ENCODE results near the gene WRAP73. TPM values are rescaled to one million over a fixed set of nuclear protein-coding genes. Genes with fewer than 3 reads are reported as not detected.
"Not testable (repeated sequence)": the region's sequence is repeated elsewhere in the genome, so short reads cannot be mapped to it uniquely, and the experiment has no call there.

Gene WRAP73
- total RNA-seq, 1 donor from 2014 or later = 23.3 TPM

DNA sequence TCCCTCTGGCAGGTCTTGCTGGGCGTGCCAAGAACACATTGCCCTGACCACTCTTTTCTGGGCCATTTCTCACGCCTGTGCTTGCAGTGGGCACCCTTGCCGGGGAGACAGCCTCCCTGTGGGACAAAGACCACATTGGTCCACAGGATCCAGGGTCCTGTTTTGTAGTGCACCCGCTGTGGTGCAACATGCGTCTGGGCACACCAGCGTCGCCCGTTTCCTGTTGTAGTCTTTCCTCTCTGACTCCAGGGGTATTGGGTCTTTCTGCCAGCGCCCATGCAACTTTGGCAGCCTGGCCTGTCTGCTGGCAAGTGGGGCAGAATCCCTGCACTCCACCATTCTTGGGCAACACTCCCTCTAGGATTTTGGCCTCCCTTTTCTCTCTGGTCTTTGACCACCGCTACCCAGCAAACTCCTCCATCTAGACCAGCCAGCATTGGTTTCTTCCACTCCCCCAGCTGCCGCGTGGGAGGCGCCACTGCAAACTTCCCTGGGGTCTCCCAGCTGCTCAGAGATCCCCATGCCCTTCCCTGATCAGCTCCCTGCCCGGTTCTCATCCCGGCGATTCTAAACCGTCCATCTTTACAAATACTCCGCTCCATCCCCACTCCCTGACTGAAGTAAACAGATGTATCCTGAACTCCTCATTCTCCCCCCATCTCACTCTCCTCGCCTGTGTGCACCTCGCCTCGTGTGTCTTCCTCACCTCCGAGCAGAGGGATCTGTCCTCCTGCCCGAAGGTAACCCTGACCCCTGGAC is 26.3 kb downstream of the WRAP73 start:
- TF ChIP-seq POLR2A (IDR thresholded peaks at IDR 0.05) (no peak), POLR2AphosphoS5 (IDR thresholded peaks at IDR 0.05; ENCODE audit: insufficient read depth in 1 of 2, low read depth in 1 of 2) (no peak)
- TF ChIP-seq, protein P1, sequence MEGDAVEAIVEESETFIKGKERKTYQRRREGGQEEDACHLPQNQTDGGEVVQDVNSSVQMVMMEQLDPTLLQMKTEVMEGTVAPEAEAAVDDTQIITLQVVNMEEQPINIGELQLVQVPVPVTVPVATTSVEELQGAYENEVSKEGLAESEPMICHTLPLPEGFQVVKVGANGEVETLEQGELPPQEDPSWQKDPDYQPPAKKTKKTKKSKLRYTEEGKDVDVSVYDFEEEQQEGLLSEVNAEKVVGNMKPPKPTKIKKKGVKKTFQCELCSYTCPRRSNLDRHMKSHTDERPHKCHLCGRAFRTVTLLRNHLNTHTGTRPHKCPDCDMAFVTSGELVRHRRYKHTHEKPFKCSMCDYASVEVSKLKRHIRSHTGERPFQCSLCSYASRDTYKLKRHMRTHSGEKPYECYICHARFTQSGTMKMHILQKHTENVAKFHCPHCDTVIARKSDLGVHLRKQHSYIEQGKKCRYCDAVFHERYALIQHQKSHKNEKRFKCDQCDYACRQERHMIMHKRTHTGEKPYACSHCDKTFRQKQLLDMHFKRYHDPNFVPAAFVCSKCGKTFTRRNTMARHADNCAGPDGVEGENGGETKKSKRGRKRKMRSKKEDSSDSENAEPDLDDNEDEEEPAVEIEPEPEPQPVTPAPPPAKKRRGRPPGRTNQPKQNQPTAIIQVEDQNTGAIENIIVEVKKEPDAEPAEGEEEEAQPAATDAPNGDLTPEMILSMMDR (IDR thresholded peaks at IDR 0.05) = no peak
- peak overlapping the region; percentile 83 for H3K27ac ChIP-seq
- intact Hi-C loops (cut with DNase I) = no loop called here

GRCh38 chr1:3622102-3622501 is 27.8 kb downstream of the WRAP73 start:
- DNase-seq (ENCODE audit: extremely low spot score in 2 of 2); H3K27ac ChIP-seq; H3K36me3 ChIP-seq; H3K9me3 ChIP-seq; H3K27me3 ChIP-seq; intact Hi-C loops (cut with DNase I); H3K4me3 ChIP-seq: not testable (repeated sequence)
- peaks cover 45% of the 10 kb centered on the region for H3K4me1 ChIP-seq

More for the DNA sequence above, 26.3 kb downstream of the WRAP73 start:
- peaks cover 0 to 15% of the 10 kb centered on the region in 2 donors for H3K36me3 ChIP-seq
- peak overlapping the region; percentile 94 to 99 for H3K4me3 ChIP-seq
- H3K4me1 ChIP-seq = peaks cover 41% of the 10 kb centered on the region
- H3K9me3 ChIP-seq = no peaks in the 10 kb centered on the region
- H3K27me3 ChIP-seq = no peaks in the 10 kb centered on the region
- DNase-seq (ENCODE audit: extremely low spot score in 2 of 2) = no peak

DNA sequence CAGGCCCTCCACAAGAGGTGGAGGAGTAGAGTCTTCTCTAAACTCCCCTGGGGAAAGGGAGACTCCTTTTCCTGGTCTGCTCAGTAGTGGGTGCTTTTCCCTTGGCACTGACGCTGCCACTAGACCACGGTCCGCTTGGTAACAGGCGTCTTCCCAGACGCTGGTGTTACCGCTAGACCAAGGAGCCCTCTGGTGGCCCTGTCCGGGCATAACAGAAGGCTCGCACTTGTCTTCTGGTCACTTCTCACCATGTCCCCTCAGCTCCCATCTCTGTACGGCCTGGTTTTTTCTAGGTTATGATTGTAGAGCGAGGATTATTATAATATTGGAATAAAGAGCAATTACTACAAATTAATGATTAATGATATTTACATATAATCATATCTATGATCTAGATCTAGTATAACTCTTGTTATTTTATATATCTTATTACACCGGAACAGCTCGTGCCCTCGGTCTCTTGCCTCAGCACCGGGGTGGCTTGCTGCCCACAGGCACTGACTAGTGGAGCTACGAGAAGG is 28.7 kb downstream of the WRAP73 start:
- peaks cover 39% of the 10 kb centered on the region for H3K4me1 ChIP-seq
- DNase-seq (ENCODE audit: extremely low spot score in 2 of 2); H3K27me3 ChIP-seq; H3K4me3 ChIP-seq; H3K9me3 ChIP-seq; H3K27ac ChIP-seq; H3K36me3 ChIP-seq; intact Hi-C loops (cut with DNase I): not testable (repeated sequence)
- TF ChIP-seq, protein P1 (IDR thresholded peaks at IDR 0.05) = peak; percentile 28 to 31 (median 31)

DNA sequence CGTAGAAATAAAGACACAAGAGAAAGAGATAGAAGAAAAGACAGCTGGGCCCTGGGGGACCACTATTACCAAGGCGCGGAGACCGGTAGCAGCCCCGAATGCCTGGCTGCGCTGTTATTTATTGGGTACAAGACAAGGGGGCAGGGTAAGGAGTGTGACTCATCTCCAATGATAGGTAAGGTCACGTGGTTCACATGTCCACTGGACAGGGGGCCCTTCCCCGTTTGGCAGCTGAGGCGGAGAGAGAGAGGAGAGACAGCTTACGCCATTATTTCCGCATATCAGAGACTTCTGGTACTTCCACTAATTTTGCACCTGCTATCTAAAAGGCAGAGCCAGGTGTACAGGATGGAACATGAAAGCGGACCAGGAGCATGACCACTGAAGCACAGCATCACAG is 29.2 kb downstream of the WRAP73 start:
- Histone ChIP-seq H3K27ac (no peak overlapping the region), H3K9me3 (no peaks in the 10 kb centered on the region), H3K27me3 (no peaks in the 10 kb centered on the region), H3K4me3 (no peak overlapping the region), H3K4me1 (peaks cover 34% of the 10 kb centered on the region), H3K36me3 (no peaks in the 10 kb centered on the region)
- intact Hi-C loops (cut with DNase I) = no loop called here
- DNase-seq (ENCODE audit: extremely low spot score in 2 of 2) = no peak
- TF ChIP-seq POLR2A (IDR thresholded peaks at IDR 0.05) (no peak), POLR2AphosphoS5 (IDR thresholded peaks at IDR 0.05; ENCODE audit: insufficient read depth in 1 of 2, low read depth in 1 of 2) (no peak)
- TF ChIP-seq, protein P1 (IDR thresholded peaks at IDR 0.05) = no peak

GRCh38 chr1:3618881-3619671 is 30.8 kb downstream of the WRAP73 start:
- no peak overlapping the region for H3K4me3 ChIP-seq
- H3K27me3 ChIP-seq = no peaks in the 10 kb centered on the region
- no peak for DNase-seq (ENCODE audit: extremely low spot score in 2 of 2)
- H3K36me3 ChIP-seq = no peaks in the 10 kb centered on the region
- peaks cover 25% of the 10 kb centered on the region for H3K4me1 ChIP-seq
- TF ChIP-seq, protein P1 (IDR thresholded peaks at IDR 0.05) = peak; percentile 67 to 91 (median 76)
- TF ChIP-seq POLR2AphosphoS5 (IDR thresholded peaks at IDR 0.05; ENCODE audit: insufficient read depth in 1 of 2, low read depth in 1 of 2) (peak in 1 of 2 donors; percentile 45), POLR2A (IDR thresholded peaks at IDR 0.05) (no peak)
- intact Hi-C loops (cut with DNase I) = no loop called here
- no peak overlapping the region for H3K27ac ChIP-seq
- no peaks in the 10 kb centered on the region for H3K9me3 ChIP-seq
